AG09319 (cell line): ENCODE results near the gene AUTS2.

ENCODE experiments used
- DNase-seq: peaks from one replicate; pipeline ENCODE4 v3.0.0-alpha.2; 2010; ENCODE audit warnings: low read depth; ENCODE audit errors: extremely low read depth
- TF ChIP-seq, protein P1 (sequence below): IDR thresholded peaks from 2 replicates; pipeline ENCODE4 v1.5.1; 2011; ENCODE audit warnings: low read depth, mild to moderate bottlenecking, inconsistent platforms, low read length, moderate library complexity

The AUTS2 gene

DNA sequence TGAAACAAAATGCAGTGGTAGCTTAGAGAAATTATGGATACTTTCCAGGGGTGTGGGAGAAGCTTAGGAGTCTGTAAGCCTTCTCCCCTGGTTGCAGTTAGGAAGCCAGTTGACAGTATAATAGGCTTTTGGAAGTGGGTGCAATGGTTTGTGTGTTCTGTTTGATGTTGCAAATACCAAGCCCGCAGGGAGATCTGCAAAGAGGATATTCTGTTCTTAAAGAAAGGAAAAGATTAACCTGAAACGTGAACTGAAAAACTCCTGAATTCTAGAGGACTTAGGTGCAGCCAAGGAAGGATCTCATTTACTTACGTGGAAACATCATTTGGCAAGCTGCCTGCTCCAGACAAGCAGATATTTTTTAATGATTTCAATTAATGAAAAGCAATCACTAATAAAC is 496.6 kb downstream of the AUTS2 start:
- TF ChIP-seq, protein P1, sequence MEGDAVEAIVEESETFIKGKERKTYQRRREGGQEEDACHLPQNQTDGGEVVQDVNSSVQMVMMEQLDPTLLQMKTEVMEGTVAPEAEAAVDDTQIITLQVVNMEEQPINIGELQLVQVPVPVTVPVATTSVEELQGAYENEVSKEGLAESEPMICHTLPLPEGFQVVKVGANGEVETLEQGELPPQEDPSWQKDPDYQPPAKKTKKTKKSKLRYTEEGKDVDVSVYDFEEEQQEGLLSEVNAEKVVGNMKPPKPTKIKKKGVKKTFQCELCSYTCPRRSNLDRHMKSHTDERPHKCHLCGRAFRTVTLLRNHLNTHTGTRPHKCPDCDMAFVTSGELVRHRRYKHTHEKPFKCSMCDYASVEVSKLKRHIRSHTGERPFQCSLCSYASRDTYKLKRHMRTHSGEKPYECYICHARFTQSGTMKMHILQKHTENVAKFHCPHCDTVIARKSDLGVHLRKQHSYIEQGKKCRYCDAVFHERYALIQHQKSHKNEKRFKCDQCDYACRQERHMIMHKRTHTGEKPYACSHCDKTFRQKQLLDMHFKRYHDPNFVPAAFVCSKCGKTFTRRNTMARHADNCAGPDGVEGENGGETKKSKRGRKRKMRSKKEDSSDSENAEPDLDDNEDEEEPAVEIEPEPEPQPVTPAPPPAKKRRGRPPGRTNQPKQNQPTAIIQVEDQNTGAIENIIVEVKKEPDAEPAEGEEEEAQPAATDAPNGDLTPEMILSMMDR, result no peak
- no peak for DNase-seq

DNA sequence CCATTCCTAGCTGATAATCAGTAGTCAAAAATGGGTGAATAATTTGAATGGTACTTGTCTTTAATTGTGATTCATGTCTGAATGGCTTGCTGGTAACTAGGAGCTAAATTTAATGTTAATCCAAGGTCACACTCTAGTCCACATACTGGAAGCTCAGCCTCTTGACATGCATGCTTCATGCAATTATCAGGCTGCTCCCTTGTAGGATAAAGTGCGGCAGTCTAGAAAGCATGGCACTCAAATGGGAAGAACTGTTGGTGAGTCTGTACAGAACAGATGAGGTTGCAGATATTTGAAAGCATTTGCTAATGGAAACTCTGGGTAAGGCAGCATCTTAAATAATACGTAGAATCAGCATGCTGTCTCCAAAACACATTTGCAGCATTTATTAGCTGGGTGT is 499.4 kb downstream of the AUTS2 start:
- no peak for DNase-seq
- TF ChIP-seq, protein P1, result no peak

DNA sequence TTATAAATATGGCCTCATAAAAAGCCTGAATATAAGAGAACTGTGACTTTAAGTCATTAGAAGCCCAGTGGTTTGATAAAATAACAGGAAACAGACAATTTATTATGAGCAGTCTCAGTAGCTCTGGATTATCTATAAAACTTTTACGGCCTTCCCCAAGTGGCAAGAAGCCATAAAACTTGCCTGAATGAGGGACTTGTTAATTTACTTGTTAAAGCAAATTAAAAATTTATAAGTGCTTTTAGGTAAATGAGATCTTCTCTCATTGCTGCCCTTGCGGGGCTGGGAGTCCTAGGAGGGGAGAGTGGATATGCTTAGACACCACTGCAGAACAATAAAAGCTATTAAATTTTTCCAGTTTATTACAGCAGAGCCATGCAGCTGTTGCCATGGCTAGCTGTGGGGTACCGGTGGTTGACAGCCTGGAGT is 499.9 kb downstream of the AUTS2 start:
- TF ChIP-seq, protein P1, result no peak
- no peak for DNase-seq

DNA sequence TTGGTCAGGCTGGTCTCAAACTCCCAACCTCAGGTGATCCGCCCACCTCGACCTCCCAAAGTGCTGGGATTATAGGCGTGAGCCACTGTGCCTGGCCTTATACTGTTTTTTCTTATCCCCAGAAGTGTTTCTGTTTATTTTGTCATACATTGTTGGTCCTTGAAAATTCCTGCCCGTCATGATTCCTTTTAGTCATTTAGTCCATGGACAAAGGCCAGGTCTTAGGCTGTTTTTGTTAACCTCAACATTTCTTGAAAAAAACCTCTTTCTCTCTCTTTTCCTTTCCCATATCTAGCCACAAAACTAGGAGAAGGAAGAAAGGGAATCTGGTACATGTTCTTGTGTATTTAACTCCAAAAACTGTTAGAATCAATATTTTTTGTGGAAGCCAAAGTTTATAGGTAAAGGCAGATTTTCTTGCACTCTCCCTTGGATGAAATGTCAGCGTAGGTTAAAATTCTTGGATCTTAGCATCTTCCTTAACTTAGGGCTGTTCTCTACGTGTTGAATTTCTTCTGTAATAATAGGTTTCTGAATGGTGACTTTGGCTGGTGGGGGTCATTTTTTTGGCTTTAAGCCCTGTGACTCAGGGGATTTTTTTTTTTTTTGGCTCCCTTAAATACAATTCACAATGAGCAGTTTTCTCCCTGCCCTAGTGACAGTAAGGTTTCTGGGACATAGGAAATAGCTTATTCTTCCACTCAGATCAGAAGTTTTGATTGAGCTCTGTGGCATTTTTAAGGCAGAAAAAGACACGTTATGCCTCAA is 500.8 kb downstream of the AUTS2 start:
- DNase-seq, result no peak
- TF ChIP-seq, protein P1, result no peak

DNA sequence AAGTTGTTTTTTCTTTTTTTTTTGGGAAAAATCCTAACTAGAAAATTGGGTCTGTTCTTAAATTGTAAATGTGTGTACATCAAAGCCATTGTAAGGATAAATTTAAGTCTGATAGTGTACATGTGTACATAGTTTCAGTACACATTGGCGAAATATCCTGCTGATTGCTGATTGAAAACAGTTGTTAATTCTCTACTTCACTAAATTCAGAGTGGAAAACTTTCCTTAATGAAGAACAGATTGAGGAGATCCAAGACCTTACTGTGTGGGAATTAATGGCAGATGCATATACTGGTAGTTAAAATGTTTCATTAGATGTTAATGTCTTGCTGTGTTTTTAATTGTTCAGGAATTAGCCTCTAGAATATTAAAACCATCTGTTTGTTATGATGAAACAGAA is 506.0 kb downstream of the AUTS2 start:
- DNase-seq, result no peak
- TF ChIP-seq, protein P1, result no peak

DNA sequence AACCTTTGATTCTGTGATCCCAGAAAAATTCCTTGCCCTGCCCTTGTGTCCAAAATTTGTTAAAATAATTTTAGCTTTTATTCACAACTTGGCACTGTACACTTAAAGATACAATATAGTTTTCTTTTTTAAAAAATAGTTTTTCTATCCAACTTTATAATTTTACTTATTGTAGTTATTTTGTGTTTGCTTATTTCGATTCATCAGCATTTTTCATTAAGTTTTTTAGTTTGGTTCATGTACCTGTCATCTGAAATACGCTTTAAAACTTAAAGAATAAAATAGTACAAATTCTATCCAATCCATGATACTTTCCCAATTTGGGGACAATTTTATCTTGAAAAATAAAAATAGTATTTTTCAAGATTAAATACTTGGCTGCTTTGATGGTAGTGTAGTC is 514.8 kb downstream of the AUTS2 start:
- TF ChIP-seq, protein P1, result no peak
- DNase-seq, result no peak

DNA sequence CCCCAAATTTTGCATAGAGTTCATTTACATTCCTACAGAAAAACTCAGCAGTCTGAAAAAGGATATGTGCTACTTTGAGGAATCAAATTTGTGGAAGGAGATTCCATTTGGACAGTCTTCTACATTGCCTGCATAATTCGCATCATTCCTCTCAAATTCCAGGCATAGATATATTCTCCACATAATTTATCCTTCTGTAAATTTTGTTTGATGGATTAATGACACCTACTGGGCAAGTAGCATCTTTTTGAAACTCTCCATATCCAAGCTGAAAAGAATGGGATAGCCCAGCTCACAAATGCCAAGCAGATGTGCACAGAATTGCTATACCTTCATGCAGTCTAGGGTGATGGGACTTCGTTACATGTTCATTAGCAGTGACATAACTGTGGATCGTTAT is 515.3 kb downstream of the AUTS2 start:
- TF ChIP-seq, protein P1, result no peak
- no peak for DNase-seq
